NCI-H146 (cell line): ENCODE data around the gene RO60.
"Not testable (repeated sequence)": the region's sequence is repeated elsewhere in the genome, so short reads cannot be mapped to it uniquely, and the experiment has no call there.

ENCODE experiments used
- DNase-seq: peaks from one replicate; lab custom pipeline; 2025; lab: John Stamatoyannopoulos, UW

Gene RO60

GRCh38 chr1:193059282-193060114 is at the start of gene RO60, which contains the start of gene UCHL5:
TSS of gene RO60 (plus strand) at chr1:193059612. CDS start at chr1:193069055, 9,443 bp downstream.
TSS of gene UCHL5 (minus strand) at chr1:193059360. CDS start at chr1:193059260, 100 bp downstream.
- DNase-seq = peak; percentile 99

- DNase-seq = no peak
These were observed 48.0 kb upstream of the RO60 start for GRCh38 chr1:193011406-193011805.

DNA sequence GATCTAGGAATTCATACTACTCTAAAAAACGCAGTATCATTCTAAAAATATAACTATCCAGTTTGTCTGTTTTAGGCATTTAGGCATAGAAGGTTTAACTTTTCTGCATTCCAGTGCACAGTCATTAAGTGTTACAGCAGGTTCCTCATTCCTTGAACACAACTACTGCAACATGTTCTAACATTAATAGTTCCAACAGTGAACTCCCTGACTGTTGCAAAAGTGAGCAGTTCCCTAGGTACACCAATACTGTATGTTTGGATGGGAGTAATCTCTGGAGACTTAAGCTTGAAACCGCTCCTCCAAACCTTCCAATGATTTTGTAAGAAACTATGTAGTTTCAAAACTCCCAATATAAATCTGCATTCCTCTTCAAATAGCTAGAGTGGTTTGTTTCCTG is 46.4 kb upstream of the RO60 start:
- no peak for DNase-seq

- no peak for DNase-seq
These were observed 45.7 kb upstream of the RO60 start for GRCh38 chr1:193013707-193014106.

DNA sequence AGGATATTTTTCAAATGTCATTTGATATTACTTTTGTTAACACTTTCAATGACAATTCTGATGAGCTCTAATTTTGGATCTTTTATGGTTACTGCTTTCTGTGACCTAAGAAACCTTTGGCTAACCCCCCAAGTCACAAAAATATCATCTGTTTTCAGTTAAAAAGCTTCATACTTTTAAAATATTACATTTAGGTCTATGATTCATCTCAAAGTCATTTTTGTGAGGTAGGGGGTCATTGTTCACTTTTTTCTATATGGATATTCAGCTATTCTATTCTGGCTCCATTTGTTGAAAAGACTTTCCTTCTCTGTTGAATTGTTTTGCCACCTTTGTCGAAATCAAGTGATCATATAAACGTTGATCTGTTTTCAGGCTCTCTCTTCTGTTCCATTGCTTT is 45.0 kb upstream of the RO60 start:
- no peak for DNase-seq

GRCh38 chr1:193016788-193017187 is 42.6 kb upstream of the RO60 start:
- DNase-seq = no peak

DNA sequence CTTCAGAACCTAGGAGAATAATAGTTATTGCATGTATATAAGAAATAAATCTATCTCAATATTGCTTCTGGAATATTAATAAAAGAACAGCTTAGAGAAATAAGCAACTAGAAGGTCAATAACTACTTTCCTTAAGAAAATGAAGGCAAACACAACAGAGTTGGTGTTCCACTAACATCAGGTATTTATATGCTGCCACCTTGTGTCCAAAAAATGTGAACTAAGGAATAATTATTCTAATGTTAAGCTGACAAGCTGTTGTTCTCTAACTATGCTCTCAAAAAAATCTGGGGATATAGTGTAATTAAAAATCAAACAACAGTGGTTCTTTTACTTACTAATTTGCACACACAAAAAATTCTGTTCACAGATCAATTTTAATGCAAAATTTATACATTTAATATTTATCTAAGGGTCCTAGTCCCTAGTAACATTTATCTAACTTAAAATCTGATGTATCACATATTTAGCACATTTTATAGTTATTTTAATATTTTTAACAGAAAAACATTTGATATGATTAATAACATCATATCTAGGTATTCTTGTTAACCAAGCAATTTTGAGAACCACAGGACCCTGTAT is 39.9 kb upstream of the RO60 start:
- peak; percentile 46 for DNase-seq

DNA sequence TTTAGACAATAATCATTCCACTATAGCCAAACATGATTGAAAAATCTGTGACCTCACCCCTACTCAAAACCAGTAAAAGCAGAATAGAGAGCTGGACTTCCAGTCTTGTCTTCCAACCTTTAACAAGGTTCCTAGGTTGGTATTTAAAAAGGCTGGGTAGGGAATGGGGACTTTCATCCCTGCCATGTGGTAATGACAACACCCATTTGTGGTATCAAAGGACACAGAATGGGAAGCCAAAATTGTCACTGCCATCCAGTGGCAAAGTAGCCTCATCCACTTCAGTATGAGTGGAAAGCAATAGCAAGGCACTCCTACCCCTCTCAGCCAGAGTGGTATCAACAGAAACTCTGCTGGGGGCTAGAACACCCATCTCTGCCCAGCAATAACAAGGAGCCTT is 34.2 kb upstream of the RO60 start:
- DNase-seq = no peak

DNA sequence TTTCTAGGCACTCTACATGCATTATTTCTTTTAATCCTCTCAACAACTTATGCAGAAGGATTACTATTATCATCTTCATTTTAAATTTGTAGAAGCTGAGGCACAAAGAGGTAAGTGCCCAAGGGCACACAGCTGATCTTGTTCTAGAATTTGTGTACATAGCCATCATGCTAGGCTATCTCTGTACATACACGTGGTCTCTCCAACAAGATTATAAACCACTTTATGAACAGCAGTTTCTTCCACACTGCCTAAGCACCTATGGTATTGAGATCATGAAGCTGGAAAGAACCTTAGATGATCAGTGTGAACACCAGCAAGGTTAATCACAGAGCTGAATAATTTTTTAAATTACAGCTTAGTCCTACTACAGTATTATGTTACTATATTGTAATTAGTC is 29.1 kb upstream of the RO60 start:
- DNase-seq = peak; percentile 2

DNA sequence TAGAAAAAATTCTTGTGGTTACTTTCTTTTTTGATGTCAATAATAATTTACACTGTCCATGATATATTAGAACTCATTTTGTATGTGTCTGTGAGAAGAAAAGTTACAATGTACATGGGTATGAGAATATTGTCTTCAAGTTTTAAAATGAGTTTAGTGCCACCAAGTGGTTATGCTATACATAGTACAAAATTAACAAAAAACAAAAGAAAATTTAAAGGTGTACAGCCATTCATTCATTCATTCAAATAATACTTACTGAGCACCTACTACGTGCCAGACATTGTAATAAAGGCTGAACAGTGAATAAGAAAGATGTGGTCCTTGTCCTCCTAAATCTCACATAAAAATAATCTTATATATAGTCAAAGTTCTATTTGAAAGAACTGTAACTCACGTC is 28.0 kb upstream of the RO60 start:
- DNase-seq = no peak

- not testable (repeated sequence) for DNase-seq
These were observed 26.6 kb upstream of the RO60 start for GRCh38 chr1:193032643-193033427.

DNA sequence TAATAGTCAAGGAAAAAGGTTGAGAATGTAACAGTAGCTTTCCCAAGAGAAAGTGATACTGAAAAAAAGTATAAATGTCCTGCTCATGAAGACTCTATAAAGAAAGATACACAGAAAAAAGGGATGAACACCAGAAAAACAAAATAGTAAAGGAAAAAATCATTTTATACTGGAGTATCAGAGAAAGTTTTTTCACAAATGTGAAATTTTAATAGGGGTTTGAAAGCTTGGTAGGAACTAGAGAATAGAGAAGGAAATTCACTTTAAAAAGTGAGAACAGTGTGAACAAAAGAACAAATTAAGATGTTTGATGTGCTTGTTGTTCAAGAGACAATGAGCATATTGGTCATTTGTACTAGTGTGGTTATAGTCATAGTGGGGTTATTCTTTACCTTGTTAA is 25.8 kb upstream of the RO60 start:
- no peak for DNase-seq

- DNase-seq = peak; percentile 57
These were observed 22.9 kb upstream of the RO60 start for GRCh38 chr1:193036337-193037047.

GRCh38 chr1:193040011-193040410 is 19.4 kb upstream of the RO60 start:
- DNase-seq = no peak

GRCh38 chr1:193042766-193043691 is 16.4 kb upstream of the RO60 start:
- DNase-seq = no peak

- DNase-seq = not testable (repeated sequence)
These were observed 10.5 kb upstream of the RO60 start for GRCh38 chr1:193048913-193049312.

DNA sequence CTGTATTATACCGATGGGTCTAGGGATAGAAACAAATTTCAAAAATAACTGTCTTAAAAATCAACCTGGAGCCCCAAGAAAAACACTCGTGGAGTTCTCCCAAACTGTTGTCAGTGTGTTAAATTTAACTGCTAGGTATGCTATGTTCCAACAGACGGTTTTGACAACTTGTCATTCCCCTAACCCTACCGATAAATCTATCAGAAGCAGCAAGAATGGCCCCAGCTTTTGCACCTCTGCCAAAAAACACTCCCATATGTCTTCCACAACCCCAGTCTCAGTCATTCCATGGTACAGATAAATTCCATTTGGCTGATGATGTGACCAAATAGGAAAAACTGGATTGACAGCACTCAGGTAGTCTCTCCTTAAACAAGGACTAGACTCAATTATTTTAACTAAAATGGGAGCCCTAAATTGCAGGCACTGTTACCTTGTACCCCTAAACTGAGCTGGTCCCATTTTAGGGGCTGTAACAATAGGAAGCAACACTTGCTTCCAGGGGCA is 5.2 kb upstream of the RO60 start:
- DNase-seq = no peak

DNA sequence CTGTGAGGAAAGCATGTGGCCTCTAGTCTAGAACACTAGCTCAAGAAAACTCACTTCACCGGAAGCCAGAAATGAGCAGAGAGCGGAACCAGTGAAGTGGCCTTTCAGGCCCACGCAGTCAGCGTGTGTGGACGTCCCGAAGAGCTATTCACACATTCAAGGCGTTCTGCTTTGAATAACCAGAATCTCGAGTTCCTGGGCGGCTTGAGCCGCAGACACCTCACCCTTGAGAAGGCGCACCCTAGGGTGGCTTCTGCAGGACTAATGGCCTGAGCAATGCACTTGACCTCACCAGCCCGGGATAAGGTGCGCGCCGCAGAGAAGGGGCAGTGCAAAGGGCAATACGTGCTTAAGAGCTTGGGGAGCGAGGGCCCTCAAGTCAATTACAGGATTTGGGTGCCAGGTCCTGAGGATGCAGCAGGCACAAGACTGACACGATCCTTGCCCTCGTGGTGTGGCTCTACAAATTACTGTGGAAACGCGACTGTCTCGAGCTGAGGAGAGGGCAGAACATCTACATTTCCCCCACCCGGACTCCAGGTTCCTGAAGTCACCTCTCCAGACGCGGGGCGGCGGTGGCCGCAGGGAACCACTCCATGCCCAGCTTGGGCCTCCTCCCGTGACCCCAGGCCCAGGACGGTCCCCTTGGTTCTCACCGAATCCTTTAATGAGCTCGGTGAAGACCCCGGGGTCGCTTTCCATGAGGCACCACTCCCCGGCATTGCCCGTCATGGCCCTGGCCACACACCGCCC is 707 bp upstream of the RO60 start:
- DNase-seq = peak; percentile 70

GRCh38 chr1:193060115-193060403 is 647 bp downstream of the RO60 start:
- no peak for DNase-seq

DNA sequence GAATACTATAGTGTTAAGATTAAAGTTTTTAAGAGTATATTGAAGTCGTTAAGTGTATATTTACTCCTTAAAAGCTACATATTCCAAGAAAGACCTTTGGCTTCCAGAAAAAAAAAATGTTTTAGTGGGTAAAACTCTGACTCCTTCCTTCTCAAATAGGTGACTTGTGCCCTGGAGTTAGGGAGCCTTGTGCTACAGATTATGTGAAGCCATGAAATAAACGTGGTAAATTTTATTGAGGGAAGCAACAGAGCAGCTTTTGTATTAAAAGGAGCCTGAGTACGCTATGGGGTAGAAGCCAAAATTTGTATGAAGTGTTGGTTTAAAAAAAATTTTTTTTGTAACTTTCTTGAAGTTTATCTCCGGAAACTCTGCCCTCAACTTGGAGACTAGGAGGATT is 994 bp downstream of the RO60 start:
- DNase-seq = no peak
